Tibial nerve (tissue), 4 donors: ENCODE measurements around the gene DNAH10. TPM values are rescaled to one million over a fixed set of nuclear protein-coding genes. Genes with fewer than 3 reads are reported as not detected.

Experiments used
- DNase-seq, 2 donors: peaks; one replicate each; pipeline ENCODE4 v3.0.0-alpha.2; 2019; ENCODE audit warnings: low spot score in 2 of 2
- H3K27ac ChIP-seq, 4 donors: fragments of 200-600 bp; sonication (generic) in 3 of 4; one replicate each; pipeline ENCODE4 v1.5.1; 2017 to 2019; ENCODE audit warnings: mild to moderate bottlenecking in 1 of 4
- H3K27me3 ChIP-seq, 2 donors: fragments of 200-600 bp; sonication (generic) in 1 of 2; one replicate each; pipeline versions ENCODE4 v1.5.1 to v1.6.0; 2017 to 2019
- H3K36me3 ChIP-seq, 3 donors: fragments of 200-600 bp; sonication (generic); one replicate each; pipeline ENCODE4 v1.5.1; 2018 to 2019
- H3K4me1 ChIP-seq, 4 donors: fragments of 200-600 bp; sonication (generic) in 3 of 4; one replicate each; pipeline ENCODE4 v1.5.1; 2017 to 2019
- H3K4me3 ChIP-seq, 4 donors: fragments of 200-600 bp; sonication (generic) in 3 of 4; one replicate each; pipeline ENCODE4 v1.5.1; 2017 to 2019; ENCODE audit warnings: mild to moderate bottlenecking in 1 of 4, moderate library complexity in 1 of 4
- H3K9me3 ChIP-seq, 4 donors: fragments of 200-600 bp; sonication (generic) in 3 of 4; one replicate each; pipeline ENCODE4 v1.5.1; 2017 to 2019
- CTCF ChIP-seq, 5 experiments: fragments of 200-600 bp in 3 of 5; fragments of 450-650 bp in 2 of 5; sonication (generic) in 3 of 5; IDR thresholded peaks; one replicate each; pipeline ENCODE4 v1.5.1; 2016 to 2019; ENCODE audit warnings: antibody characterized with exemption in 5 of 5, mild to moderate bottlenecking in 3 of 5, moderate library complexity in 2 of 5
- EP300 ChIP-seq, 2 donors: sonication (generic); formaldehyde crosslinking; IDR thresholded peaks; one replicate each; pipeline ENCODE4 v1.6.1; 2017; ENCODE audit warnings: antibody characterized with exemption in 2 of 2, mild to moderate bottlenecking in 1 of 2
- POLR2A ChIP-seq, 2 donors: fragments of 450-650 bp; IDR thresholded peaks; one replicate each; pipeline ENCODE4 v1.6.1; 2017; ENCODE audit warnings: antibody characterized with exemption in 2 of 2, mild to moderate bottlenecking in 2 of 2, moderate library complexity in 2 of 2
- WGBS, 2 donors: methylation state at CpG; one replicate each; pipeline ENCODE4 v1.1.5; 2018; 5-methylcytosine and 5-hydroxymethylcytosine counted together
- total RNA-seq, 4 donors: library from RNA; depleted of rRNA; stranded (reverse); fragments of >200 nt; gene quantifications; one replicate each; pipeline ENCODE4 v1.1.0, GENCODE V29; 2016

The DNAH10 gene
- total RNA-seq, 4 donors from 2014 or later = 3.1 TPM; not detected in 3

- 82 to 84% methylated on average over 5 of the region's 5 CpGs for WGBS, 2 donors
- Histone ChIP-seq H3K36me3 (no peaks in the 10 kb centered on the region), H3K9me3 (no peaks in the 10 kb centered on the region), H3K4me1 (no peaks in the 10 kb centered on the region), H3K27me3 (no peaks in the 10 kb centered on the region), H3K27ac (no peak overlapping the region), H3K4me3 (no peak overlapping the region)
- no peak for DNase-seq
- TF ChIP-seq EP300 (IDR thresholded peaks at IDR 0.05) (no peak), CTCF (IDR thresholded peaks at IDR 0.05) (no peak), POLR2A (IDR thresholded peaks at IDR 0.05) (no peak)
Observed at GRCh38 chr12:123916729-123917128, 154.6 kb downstream of the DNAH10 start.

GRCh38 chr12:123917337-123917850 is 155.3 kb downstream of the DNAH10 start:
- Histone ChIP-seq H3K4me3 (no peak overlapping the region), H3K27me3 (no peaks in the 10 kb centered on the region), H3K36me3 (no peaks in the 10 kb centered on the region), H3K4me1 (no peaks in the 10 kb centered on the region), H3K27ac (no peak overlapping the region), H3K9me3 (no peaks in the 10 kb centered on the region)
- TF ChIP-seq EP300 (IDR thresholded peaks at IDR 0.05) (no peak), POLR2A (IDR thresholded peaks at IDR 0.05) (no peak), CTCF (IDR thresholded peaks at IDR 0.05) (no peak)
- WGBS, 2 donors = 91 to 94% methylated on average over 19 of the region's 19 CpGs
- no peak for DNase-seq

- Histone ChIP-seq H3K4me1 (no peaks in the 10 kb centered on the region), H3K36me3 (no peaks in the 10 kb centered on the region), H3K27me3 (no peaks in the 10 kb centered on the region), H3K4me3 (no peak overlapping the region), H3K9me3 (no peaks in the 10 kb centered on the region), H3K27ac (no peak overlapping the region)
- TF ChIP-seq EP300 (IDR thresholded peaks at IDR 0.05) = no peak
- no peak for TF ChIP-seq CTCF (IDR thresholded peaks at IDR 0.05)
- TF ChIP-seq POLR2A (IDR thresholded peaks at IDR 0.05) = no peak
- DNase-seq = no peak
- 54 to 66% methylated on average over 3 of the region's 3 CpGs for WGBS, 2 donors
Observed at GRCh38 chr12:123919980-123920360, 157.9 kb downstream of the DNAH10 start.

GRCh38 chr12:123923038-123923437 is 160.9 kb downstream of the DNAH10 start:
- no peak for DNase-seq
- TF ChIP-seq POLR2A (IDR thresholded peaks at IDR 0.05) (no peak), EP300 (IDR thresholded peaks at IDR 0.05) (no peak), CTCF (IDR thresholded peaks at IDR 0.05) (no peak)
- H3K36me3 ChIP-seq = no peaks in the 10 kb centered on the region

GRCh38 chr12:123923927-123924326 is 161.8 kb downstream of the DNAH10 start:
- Histone ChIP-seq H3K36me3 (no peaks in the 10 kb centered on the region), H3K4me3 (no peak overlapping the region), H3K27me3 (no peaks in the 10 kb centered on the region), H3K4me1 (no peaks in the 10 kb centered on the region), H3K27ac (no peak overlapping the region), H3K9me3 (no peaks in the 10 kb centered on the region)
- 60 to 68% methylated on average over 7 of the region's 7 CpGs for WGBS, 2 donors
- no peak for DNase-seq
- no peak for TF ChIP-seq EP300 (IDR thresholded peaks at IDR 0.05)
- TF ChIP-seq CTCF (IDR thresholded peaks at IDR 0.05) = no peak
- TF ChIP-seq POLR2A (IDR thresholded peaks at IDR 0.05) = no peak

More at GRCh38 chr12:123923038-123923437, 160.9 kb downstream of the DNAH10 start:
- no peak overlapping the region for H3K27ac ChIP-seq
- H3K4me3 ChIP-seq = no peak overlapping the region
- H3K9me3 ChIP-seq = no peaks in the 10 kb centered on the region
- H3K4me1 ChIP-seq = no peaks in the 10 kb centered on the region
- no peaks in the 10 kb centered on the region for H3K27me3 ChIP-seq
- 75 to 76% methylated on average over 2 of the region's 2 CpGs for WGBS, 2 donors
